ENCODE results near the gene TIMM17A.

Gene TIMM17A

DNA sequence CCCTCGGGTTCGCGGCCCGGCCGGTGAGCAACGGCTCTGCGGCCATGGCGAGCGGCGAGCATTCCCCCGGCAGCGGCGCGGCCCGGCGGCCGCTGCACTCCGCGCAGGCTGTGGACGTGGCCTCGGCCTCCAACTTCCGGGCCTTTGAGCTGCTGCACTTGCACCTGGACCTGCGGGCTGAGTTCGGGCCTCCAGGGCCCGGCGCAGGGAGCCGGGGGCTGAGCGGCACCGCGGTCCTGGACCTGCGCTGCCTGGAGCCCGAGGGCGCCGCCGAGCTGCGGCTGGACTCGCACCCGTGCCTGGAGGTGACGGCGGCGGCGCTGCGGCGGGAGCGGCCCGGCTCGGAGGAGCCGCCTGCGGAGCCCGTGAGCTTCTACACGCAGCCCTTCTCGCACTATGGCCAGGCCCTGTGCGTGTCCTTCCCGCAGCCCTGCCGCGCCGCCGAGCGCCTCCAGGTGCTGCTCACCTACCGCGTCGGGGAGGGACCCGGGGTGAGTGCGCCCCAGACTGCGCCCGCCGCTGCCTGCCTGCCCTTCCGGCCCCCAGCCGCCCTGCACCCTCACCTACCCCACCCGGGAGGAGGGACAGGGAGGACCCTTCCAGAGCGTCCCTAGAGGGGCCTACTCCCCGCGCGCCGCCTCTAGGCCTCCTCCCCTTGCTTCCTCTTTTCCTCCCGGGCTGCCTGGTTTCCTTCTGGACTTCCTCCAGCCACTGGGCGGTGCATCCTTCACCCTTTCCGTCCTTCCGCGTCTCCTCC is 27.5 kb downstream of the TIMM17A start, which contains the start of gene RNPEP:
Gene RNPEP (plus strand): TSS at position 26 of the 757 bp plus-strand sequence. CDS start 19 bp downstream, at position 45.
- Histone ChIP-seq H3K79me2 (ENCODE audit: insufficient read depth, low read length) (peaks cover 51% of the 10 kb centered on the region), H3K9ac (ENCODE audit: low read depth, low read length, poor library complexity, severe bottlenecking) (peak within 1 kb of the TSS; percentile 74), H4K20me1 (ENCODE audit: insufficient read depth, low read length, poor library complexity, severe bottlenecking) (peaks cover 19% of the 10 kb centered on the region), H3K4me2 (ENCODE audit: low read depth, low read length, poor library complexity, severe bottlenecking) (peak within 1 kb of the TSS; percentile 73), H3F3A (ENCODE audit: low read depth) (no peaks in the 10 kb centered on the region), H3K9me3 (ENCODE audit: insufficient read depth, low read depth, low read length) (no peaks in the 10 kb centered on the region), H3K36me3 (ENCODE audit: insufficient read depth, low read length) (no peaks in the 10 kb centered on the region), H2AFZ (ENCODE audit: low read length) (peak within 1 kb of the TSS; percentile 95), H3K4me1 (ENCODE audit: insufficient read depth, low read length, poor library complexity, severe bottlenecking) (peaks cover 28% of the 10 kb centered on the region), H3K4me3 (ENCODE audit: low read length, poor library complexity, severe bottlenecking) (peak within 1 kb of the TSS; percentile 92), H3K9me2 (replicated peaks; ENCODE audit: low read depth, low read length) (no peaks in the 10 kb centered on the region), H3K27me3 (ENCODE audit: insufficient read depth, low read length, poor library complexity, severe bottlenecking) (no peaks in the 10 kb centered on the region)
- TF ChIP-seq, protein P1, sequence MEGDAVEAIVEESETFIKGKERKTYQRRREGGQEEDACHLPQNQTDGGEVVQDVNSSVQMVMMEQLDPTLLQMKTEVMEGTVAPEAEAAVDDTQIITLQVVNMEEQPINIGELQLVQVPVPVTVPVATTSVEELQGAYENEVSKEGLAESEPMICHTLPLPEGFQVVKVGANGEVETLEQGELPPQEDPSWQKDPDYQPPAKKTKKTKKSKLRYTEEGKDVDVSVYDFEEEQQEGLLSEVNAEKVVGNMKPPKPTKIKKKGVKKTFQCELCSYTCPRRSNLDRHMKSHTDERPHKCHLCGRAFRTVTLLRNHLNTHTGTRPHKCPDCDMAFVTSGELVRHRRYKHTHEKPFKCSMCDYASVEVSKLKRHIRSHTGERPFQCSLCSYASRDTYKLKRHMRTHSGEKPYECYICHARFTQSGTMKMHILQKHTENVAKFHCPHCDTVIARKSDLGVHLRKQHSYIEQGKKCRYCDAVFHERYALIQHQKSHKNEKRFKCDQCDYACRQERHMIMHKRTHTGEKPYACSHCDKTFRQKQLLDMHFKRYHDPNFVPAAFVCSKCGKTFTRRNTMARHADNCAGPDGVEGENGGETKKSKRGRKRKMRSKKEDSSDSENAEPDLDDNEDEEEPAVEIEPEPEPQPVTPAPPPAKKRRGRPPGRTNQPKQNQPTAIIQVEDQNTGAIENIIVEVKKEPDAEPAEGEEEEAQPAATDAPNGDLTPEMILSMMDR (conservative IDR thresholded peaks at IDR 0.05; ENCODE audit: low read length) = no peak; the same call in 1 of the 2 replicates
- no peak for TF ChIP-seq EZH2phosphoT487 (IDR thresholded peaks at IDR 0.05; ENCODE audit: borderline replicate concordance)

DNA sequence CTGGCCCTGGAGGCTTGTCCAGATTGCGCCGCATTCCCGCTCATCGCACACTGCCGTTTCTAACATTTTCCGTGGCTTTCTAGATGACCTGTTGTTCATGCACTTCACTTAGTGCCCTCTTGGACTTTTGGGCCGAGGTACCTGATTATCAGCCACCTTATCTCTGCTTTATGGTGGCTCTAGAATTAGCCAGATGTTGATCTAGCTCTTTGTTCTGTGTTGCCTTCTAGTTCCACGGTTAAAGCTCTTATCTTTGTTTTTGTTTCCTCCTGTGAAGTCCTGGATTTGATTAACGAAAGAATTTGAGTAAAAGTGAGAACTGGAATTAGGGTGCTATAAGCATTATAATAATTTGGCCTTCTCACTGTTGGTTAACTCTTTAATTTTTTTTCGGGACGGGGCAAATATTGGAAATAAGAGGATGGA is 28.1 kb downstream of the TIMM17A start:
- Histone ChIP-seq H4K20me1 (ENCODE audit: insufficient read depth, low read length, poor library complexity, severe bottlenecking) (peaks cover 19% of the 10 kb centered on the region), H3K4me3 (ENCODE audit: low read length, poor library complexity, severe bottlenecking) (peak overlapping the region; percentile 92), H2AFZ (ENCODE audit: low read length) (peak overlapping the region; percentile 83), H3K9me2 (replicated peaks; ENCODE audit: low read depth, low read length) (no peaks in the 10 kb centered on the region), H3K9me3 (ENCODE audit: insufficient read depth, low read depth, low read length) (no peaks in the 10 kb centered on the region), H3K4me2 (ENCODE audit: low read depth, low read length, poor library complexity, severe bottlenecking) (peak overlapping the region; percentile 73), H3F3A (ENCODE audit: low read depth) (no peaks in the 10 kb centered on the region), H3K36me3 (ENCODE audit: insufficient read depth, low read length) (no peaks in the 10 kb centered on the region; the same call in 1 of the 2 replicates), H3K9ac (ENCODE audit: low read depth, low read length, poor library complexity, severe bottlenecking) (peak overlapping the region; percentile 74), H3K79me2 (ENCODE audit: insufficient read depth, low read length) (peaks cover 54% of the 10 kb centered on the region), H3K27me3 (ENCODE audit: insufficient read depth, low read length, poor library complexity, severe bottlenecking) (no peaks in the 10 kb centered on the region), H3K4me1 (ENCODE audit: insufficient read depth, low read length, poor library complexity, severe bottlenecking) (peaks cover 28% of the 10 kb centered on the region)
- TF ChIP-seq, protein P1 (conservative IDR thresholded peaks at IDR 0.05; ENCODE audit: low read length) = no peak
- no peak for TF ChIP-seq EZH2phosphoT487 (IDR thresholded peaks at IDR 0.05; ENCODE audit: borderline replicate concordance)

DNA sequence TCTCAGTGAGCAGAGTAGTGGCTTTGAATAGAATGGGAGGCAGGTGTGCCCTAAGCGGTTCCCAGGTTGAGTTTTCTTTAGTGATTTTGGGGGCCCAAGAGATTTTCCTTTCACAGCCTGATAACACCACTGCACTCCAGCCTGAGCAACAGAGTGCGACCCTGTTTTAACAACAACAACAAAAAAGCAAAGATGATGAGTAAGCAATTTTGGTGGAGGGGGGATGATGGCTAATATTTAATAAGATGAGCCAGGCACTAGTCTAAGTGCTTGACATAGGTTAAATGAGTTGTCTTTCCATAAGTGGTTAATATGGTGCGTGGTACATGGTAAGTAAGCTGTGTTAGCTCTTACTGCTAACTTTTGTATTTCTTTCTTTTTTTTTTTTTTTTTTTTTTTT is 29.1 kb downstream of the TIMM17A start:
- Histone ChIP-seq H3K9me2 (replicated peaks; ENCODE audit: low read depth, low read length) (no peaks in the 10 kb centered on the region), H3K36me3 (ENCODE audit: insufficient read depth, low read length) (peaks cover 8% of the 10 kb centered on the region; the same call in 1 of the 2 replicates), H3K4me2 (ENCODE audit: low read depth, low read length, poor library complexity, severe bottlenecking) (peak overlapping the region; percentile 73), H3F3A (ENCODE audit: low read depth) (no peaks in the 10 kb centered on the region), H3K9me3 (ENCODE audit: insufficient read depth, low read depth, low read length) (no peaks in the 10 kb centered on the region), H3K4me1 (ENCODE audit: insufficient read depth, low read length, poor library complexity, severe bottlenecking) (peaks cover 28% of the 10 kb centered on the region), H3K27me3 (ENCODE audit: insufficient read depth, low read length, poor library complexity, severe bottlenecking) (no peaks in the 10 kb centered on the region), H3K79me2 (ENCODE audit: insufficient read depth, low read length) (peaks cover 54% of the 10 kb centered on the region), H4K20me1 (ENCODE audit: insufficient read depth, low read length, poor library complexity, severe bottlenecking) (peaks cover 19% of the 10 kb centered on the region), H2AFZ (ENCODE audit: low read length) (no peak overlapping the region), H3K9ac (ENCODE audit: low read depth, low read length, poor library complexity, severe bottlenecking) (peak overlapping the region; percentile 74), H3K4me3 (ENCODE audit: low read length, poor library complexity, severe bottlenecking) (peak overlapping the region; percentile 92)
- TF ChIP-seq EZH2phosphoT487 (IDR thresholded peaks at IDR 0.05; ENCODE audit: borderline replicate concordance) = no peak
- TF ChIP-seq, protein P1 (conservative IDR thresholded peaks at IDR 0.05; ENCODE audit: low read length) = no peak

Measured in Loucy (cell line).